ENCODE results near the gene PPARGC1A. TPM values are rescaled to one million over a fixed set of nuclear protein-coding genes. Genes with fewer than 3 reads are reported as not detected.

Gene PPARGC1A
- total and polyA plus RNA-seq, 9 donors = 0.38 to 6.3 (median 2.2) TPM

- 74 to 77% (median 75%) methylated on average over 8 of the region's 8 CpGs for WGBS, 3 donors
- DNase-seq = no peak
- intact Hi-C loops (cut with DNase I) = no loop called here
- H3K27ac ChIP-seq = no peak overlapping the region
- H3K4me1 ChIP-seq (ENCODE audit: insufficient read depth) = no peaks in the 10 kb centered on the region
- H3K4me3 ChIP-seq = no peak overlapping the region
- no peaks in the 10 kb centered on the region for H3K9me3 ChIP-seq
- no peak for TF ChIP-seq EP300 (IDR thresholded peaks at IDR 0.05)
- TF ChIP-seq CTCF (IDR thresholded peaks at IDR 0.05) = no peak
- TF ChIP-seq POLR2A (IDR thresholded peaks at IDR 0.05) = no peak
- H3K27me3 ChIP-seq = no peaks in the 10 kb centered on the region
- no peaks in the 10 kb centered on the region for H3K36me3 ChIP-seq
Measured at GRCh38 chr4:23922541-23923111, 32.8 kb upstream of the PPARGC1A start.

GRCh38 chr4:23922013-23922412 lies 32.2 kb upstream of the PPARGC1A start:
- Histone ChIP-seq H3K27me3 (no peaks in the 10 kb centered on the region), H3K36me3 (no peaks in the 10 kb centered on the region), H3K4me1 (ENCODE audit: insufficient read depth) (no peaks in the 10 kb centered on the region), H3K27ac (no peak overlapping the region), H3K9me3 (no peaks in the 10 kb centered on the region), H3K4me3 (no peak overlapping the region)
- intact Hi-C loops (cut with DNase I) = no loop called here
- 93 to 96% (median 94%) methylated on average over 2 of the region's 2 CpGs for WGBS, 3 donors
- no peak for DNase-seq
- TF ChIP-seq POLR2A (IDR thresholded peaks at IDR 0.05) (no peak), CTCF (IDR thresholded peaks at IDR 0.05) (no peak), EP300 (IDR thresholded peaks at IDR 0.05) (no peak)

GRCh38 chr4:23921447-23921845 lies 31.6 kb upstream of the PPARGC1A start:
- H3K27ac ChIP-seq = no peak overlapping the region
- TF ChIP-seq POLR2A (IDR thresholded peaks at IDR 0.05) (no peak), EP300 (IDR thresholded peaks at IDR 0.05) (no peak), CTCF (IDR thresholded peaks at IDR 0.05) (no peak)
- no peak for DNase-seq
- H3K36me3 ChIP-seq = no peaks in the 10 kb centered on the region
- intact Hi-C loops (cut with DNase I) = no loop called here
- H3K9me3 ChIP-seq = no peaks in the 10 kb centered on the region
- H3K4me1 ChIP-seq (ENCODE audit: insufficient read depth) = no peaks in the 10 kb centered on the region
- H3K4me3 ChIP-seq = no peak overlapping the region
- no peaks in the 10 kb centered on the region for H3K27me3 ChIP-seq
- 75 to 81% (median 78%) methylated on average over 6 of the region's 6 CpGs for WGBS, 3 donors

GRCh38 chr4:23920716-23921446 lies 31.0 kb upstream of the PPARGC1A start:
- Histone ChIP-seq H3K27me3 (no peaks in the 10 kb centered on the region), H3K36me3 (no peaks in the 10 kb centered on the region), H3K9me3 (no peaks in the 10 kb centered on the region), H3K4me3 (no peak overlapping the region), H3K4me1 (ENCODE audit: insufficient read depth) (no peaks in the 10 kb centered on the region), H3K27ac (no peak overlapping the region)
- no peak for DNase-seq
- no peak for TF ChIP-seq CTCF (IDR thresholded peaks at IDR 0.05)
- TF ChIP-seq EP300 (IDR thresholded peaks at IDR 0.05) = no peak
- TF ChIP-seq POLR2A (IDR thresholded peaks at IDR 0.05) = no peak
- 76 to 85% (median 81%) methylated on average over 13 of the region's 13 CpGs for WGBS, 3 donors
- intact Hi-C loops (cut with DNase I) = no loop called here

All from ovary (tissue), 9 donors.